Prostate gland (tissue), 2 donors: ENCODE data around the gene SLC25A5. TPM values are rescaled to one million over a fixed set of nuclear protein-coding genes. Genes with fewer than 3 reads are reported as not detected.
A peak's percentile ranks its signal among the peaks of the same experiment; 100 is the strongest.
"Not testable (repeated sequence)": the region's sequence is repeated elsewhere in the genome, so short reads cannot be mapped to it uniquely, and the experiment has no call there.

Source experiments
- DNase-seq: peaks from one replicate; pipeline ENCODE4 v3.0.0-alpha.2; 2019; ENCODE audit warnings: low spot score
- H3K27ac ChIP-seq, 2 donors: fragments of 200-600 bp; sonication (generic); 2 replicates each; pipeline ENCODE4 v1.5.1; 2017 to 2019
- H3K27me3 ChIP-seq: fragments of 200-600 bp; sonication (generic); replicated peaks from 2 replicates; pipeline ENCODE4 v1.5.1; 2019; ENCODE audit not compliant: insufficient read depth
- H3K36me3 ChIP-seq, 2 donors: fragments of 200-600 bp; sonication (generic); 1 replicate in 1 of 2; 2 replicates in 1 of 2; pipeline versions ENCODE4 v1.5.1 to v1.8.1; 2017 to 2019
- H3K4me1 ChIP-seq: fragments of 200-600 bp; sonication (generic); replicated peaks from 2 replicates; pipeline ENCODE4 v1.5.1; 2019
- H3K4me3 ChIP-seq, 2 donors: fragments of 200-600 bp; sonication (generic); 2 replicates each; pipeline ENCODE4 v1.5.1; 2017 to 2019
- H3K9me3 ChIP-seq: fragments of 200-600 bp; sonication (generic); 2 replicates; pipeline ENCODE4 v1.5.1; 2017
- CTCF ChIP-seq, 4 experiments: fragments of 200-600 bp in 2 of 4; fragments of 450-650 bp in 2 of 4; sonication (generic) in 2 of 4; IDR thresholded peaks; 1 replicate in 3 of 4; 2 replicates in 1 of 4; pipeline ENCODE4 v1.5.1; 2016 to 2019; ENCODE audit warnings: antibody characterized with exemption in 4 of 4, mild to moderate bottlenecking in 2 of 4, moderate library complexity in 2 of 4
- POLR2A ChIP-seq: fragments of 450-650 bp; IDR thresholded peaks from one replicate; pipeline ENCODE4 v1.6.1; 2016; ENCODE audit warnings: antibody characterized with exemption, mild to moderate bottlenecking
- POLR2AphosphoS5 ChIP-seq: sonication (generic); formaldehyde crosslinking; IDR thresholded peaks from one replicate; pipeline ENCODE4 v1.6.1; 2017; ENCODE audit warnings: antibody characterized with exemption
- WGBS: methylation state at CpG from one replicate; pipeline ENCODE4 v1.1.5; 2018; 5-methylcytosine and 5-hydroxymethylcytosine counted together
- intact Hi-C: fragments of 100-400 bp; cut with DNase I; formaldehyde crosslinking; loops from one replicate; pipeline ENCODE4 v1.14.2; 2022
- total RNA-seq, 2 donors: library from RNA; depleted of rRNA; stranded (reverse); fragments of >200 nt; gene quantifications; one replicate each; pipeline ENCODE4 v1.1.0, GENCODE V29; 2016

SLC25A5 gene
- total RNA-seq, 2 donors from 2014 or later = 230 to 237 TPM

- Histone ChIP-seq H3K4me1 (no peaks in the 10 kb centered on the region), H3K9me3 (no peaks in the 10 kb centered on the region), H3K27ac (peak overlapping the region in 1 of 2 donors; percentile 47), H3K27me3 (no peaks in the 10 kb centered on the region), H3K4me3 (peak overlapping the region; percentile 12 to 16), H3K36me3 (no peaks in the 10 kb centered on the region)
- TF ChIP-seq POLR2A = no peak
- TF ChIP-seq CTCF (IDR thresholded peaks at IDR 0.05) = no peak
- no peak for TF ChIP-seq POLR2AphosphoS5
- DNase-seq = no peak
- intact Hi-C loops = no loop called here
- 54% methylated on average over 9 of the region's 10 CpGs for WGBS
Measured at GRCh38 chrX:119482041-119482440, 13.8 kb downstream of the SLC25A5 start.

- peak overlapping the region; percentile 12 to 16 for H3K4me3 ChIP-seq
- no peak for DNase-seq
- H3K4me1 ChIP-seq = no peaks in the 10 kb centered on the region
- H3K27ac ChIP-seq = peak overlapping the region in 1 of 2 donors; percentile 47
- 12% methylated on average over 46 of the region's 48 CpGs for WGBS
- H3K27me3 ChIP-seq = no peaks in the 10 kb centered on the region
- no peaks in the 10 kb centered on the region for H3K36me3 ChIP-seq
- no peaks in the 10 kb centered on the region for H3K9me3 ChIP-seq
- intact Hi-C loops = no loop called here
- peak; percentile 42 to 68 (median 50) for TF ChIP-seq CTCF (IDR thresholded peaks at IDR 0.05)
- TF ChIP-seq POLR2AphosphoS5 = peak; percentile 19
- TF ChIP-seq POLR2A = no peak
Measured at GRCh38 chrX:119482481-119483480, 14.5 kb downstream of the SLC25A5 start.

GRCh38 chrX:119486745-119487144 lies 18.5 kb downstream of the SLC25A5 start:
- Histone ChIP-seq H3K27me3 (no peaks in the 10 kb centered on the region), H3K27ac (no peak overlapping the region), H3K36me3 (no peaks in the 10 kb centered on the region), H3K9me3 (no peaks in the 10 kb centered on the region), H3K4me3 (no peak overlapping the region), H3K4me1 (no peaks in the 10 kb centered on the region)
- 32% methylated on average over 11 of the region's 11 CpGs for WGBS
- intact Hi-C loops = no loop called here
- DNase-seq = no peak
- TF ChIP-seq POLR2AphosphoS5 (peak; percentile 66), CTCF (IDR thresholded peaks at IDR 0.05) (no peak)

GRCh38 chrX:119487766-119488165 lies 19.5 kb downstream of the SLC25A5 start:
- DNase-seq, H3K36me3 ChIP-seq, intact Hi-C loops, H3K4me1 ChIP-seq, H3K27ac ChIP-seq, H3K4me3 ChIP-seq, H3K27me3 ChIP-seq, H3K9me3 ChIP-seq: not testable (repeated sequence)
- WGBS = 96% methylated on average over 11 of the region's 24 CpGs

GRCh38 chrX:119488749-119489148 lies 20.5 kb downstream of the SLC25A5 start:
- no peak overlapping the region for H3K27ac ChIP-seq
- no peaks in the 10 kb centered on the region for H3K27me3 ChIP-seq
- TF ChIP-seq CTCF (IDR thresholded peaks at IDR 0.05) (peak in 3 of 4 experiments; percentile 42 to 51 (median 47)), POLR2A (no peak), POLR2AphosphoS5 (no peak)
- peak; percentile 51 for DNase-seq
- H3K4me3 ChIP-seq = no peak overlapping the region
- H3K36me3 ChIP-seq = no peaks in the 10 kb centered on the region
- 11% methylated on average over 8 of the region's 8 CpGs for WGBS
- H3K4me1 ChIP-seq = no peaks in the 10 kb centered on the region
- intact Hi-C loops = no loop called here
- no peaks in the 10 kb centered on the region for H3K9me3 ChIP-seq
